Karpas-422 (cell line): ENCODE data around the gene SPRED2. TPM values are rescaled to one million over a fixed set of nuclear protein-coding genes. Genes with fewer than 3 reads are reported as not detected.
A peak's percentile ranks its signal among the peaks of the same experiment; 100 is the strongest.

Experiments
- DNase-seq: peaks from one replicate; pipeline ENCODE4 v3.0.0-alpha.2; 2015
- H2AFZ ChIP-seq: fragments of 200-600 bp; sonication (generic); 2 replicates; pipeline ENCODE4 v1.6.1; 2014; ENCODE audit warnings: antibody characterized with exemption, low read length, mixed read lengths
- H3K27ac ChIP-seq: fragments of 200-600 bp; sonication (generic); 2 replicates; pipeline ENCODE4 v1.5.1; 2014; ENCODE audit warnings: mild to moderate bottlenecking, low read length, moderate library complexity
- H3K27me3 ChIP-seq: fragments of 200-600 bp; sonication (generic); 2 replicates; pipeline ENCODE4 v1.6.1; 2014; ENCODE audit warnings: low read length, mixed read lengths
- H3K36me3 ChIP-seq: fragments of 200-600 bp; sonication (generic); 2 replicates; pipeline ENCODE4 v1.6.1; 2014; ENCODE audit warnings: low read length, mixed read lengths; ENCODE audit not compliant: insufficient read depth
- H3K4me1 ChIP-seq: fragments of 200-600 bp; sonication (generic); 2 replicates; pipeline ENCODE4 v1.6.1; 2014; ENCODE audit warnings: mild to moderate bottlenecking, low read length, mixed read lengths
- H3K4me2 ChIP-seq: fragments of 200-600 bp; sonication (generic); 2 replicates; pipeline ENCODE4 v1.6.1; 2014; ENCODE audit warnings: low read length, low read depth, mild to moderate bottlenecking; ENCODE audit not compliant: poor library complexity, severe bottlenecking
- H3K4me3 ChIP-seq: fragments of 200-600 bp; sonication (generic); 2 replicates; pipeline ENCODE4 v1.5.1; 2014; ENCODE audit warnings: mild to moderate bottlenecking, antibody characterized with exemption, low read length, mixed read lengths
- H3K79me2 ChIP-seq: fragments of 200-600 bp; sonication (generic); 2 replicates; pipeline ENCODE4 v1.6.1; 2014; ENCODE audit warnings: mild to moderate bottlenecking, low read length, mixed read lengths
- H3K9ac ChIP-seq: fragments of 200-600 bp; sonication (generic); 2 replicates; pipeline ENCODE4 v1.6.0; 2014; ENCODE audit warnings: low read length
- H3K9me2 ChIP-seq: fragments of 200-600 bp; sonication (generic), shearing (Covaris generic); replicated peaks from 2 replicates; pipeline ENCODE4 v1.6.0; 2014; ENCODE audit warnings: mild to moderate bottlenecking, low read length, moderate library complexity; ENCODE audit not compliant: insufficient read depth
- H3K9me3 ChIP-seq: fragments of 300-700, 200-600 bp; sonication (generic); 2 replicates; pipeline ENCODE4 v1.6.1; 2014; ENCODE audit warnings: low read length, mixed read lengths
- H4K20me1 ChIP-seq: fragments of 200-600 bp; sonication (generic); 2 replicates; pipeline ENCODE4 v1.6.1; 2014; ENCODE audit warnings: mild to moderate bottlenecking, antibody characterized with exemption, low read length, low read depth; ENCODE audit not compliant: insufficient read depth
- total RNA-seq: library from RNA; depleted of rRNA; stranded (reverse); fragments of >200 nt; shearing (Covaris generic); gene quantifications from 2 replicates; pipeline ENCODE4 v1.2.3, GENCODE V29; 2014; ENCODE audit warnings: low replicate concordance

The SPRED2 gene
- total RNA-seq, 1 experiment from 2014 or later: 11.9 TPM

GRCh38 chr2:65351948-65352595 is 80.3 kb downstream of the SPRED2 start:
- H3K9me2 ChIP-seq: no peaks in the 10 kb centered on the region
- no peak overlapping the region for H2AFZ ChIP-seq
- no peak for DNase-seq
- no peak overlapping the region for H3K4me3 ChIP-seq
- H3K9ac ChIP-seq: no peak overlapping the region
- H3K27me3 ChIP-seq: no peaks in the 10 kb centered on the region; the same call in 1 of the 2 replicates
- H4K20me1 ChIP-seq: peaks cover 84% of the 10 kb centered on the region
- no peak overlapping the region for H3K27ac ChIP-seq
- no peaks in the 10 kb centered on the region for H3K36me3 ChIP-seq
- no peaks in the 10 kb centered on the region for H3K9me3 ChIP-seq
- H3K4me2 ChIP-seq: no peak overlapping the region
- H3K4me1 ChIP-seq: peaks cover 18% of the 10 kb centered on the region
- H3K79me2 ChIP-seq: no peaks in the 10 kb centered on the region

GRCh38 chr2:65351234-65351947 is 81.0 kb downstream of the SPRED2 start:
- Histone ChIP-seq H3K27ac (no peak overlapping the region), H3K4me2 (no peak overlapping the region), H3K79me2 (no peaks in the 10 kb centered on the region)

GRCh38 chr2:65350651-65351056 is 81.7 kb downstream of the SPRED2 start:
- Histone ChIP-seq H3K9ac (no peak overlapping the region), H3K27ac (no peak overlapping the region), H3K9me3 (no peaks in the 10 kb centered on the region), H3K36me3 (no peaks in the 10 kb centered on the region), H3K79me2 (no peaks in the 10 kb centered on the region), H3K4me1 (peaks cover 18% of the 10 kb centered on the region), H3K4me2 (no peak overlapping the region), H2AFZ (no peak overlapping the region), H4K20me1 (peaks cover 84% of the 10 kb centered on the region), H3K4me3 (no peak overlapping the region), H3K27me3 (no peaks in the 10 kb centered on the region; the same call in 1 of the 2 replicates), H3K9me2 (no peaks in the 10 kb centered on the region)
- peak; percentile 70 for DNase-seq

More at GRCh38 chr2:65351234-65351947, 81.0 kb downstream of the SPRED2 start:
- no peaks in the 10 kb centered on the region for H3K9me3 ChIP-seq
- H3K9me2 ChIP-seq: no peaks in the 10 kb centered on the region
- no peak overlapping the region for H2AFZ ChIP-seq
- H3K27me3 ChIP-seq: no peaks in the 10 kb centered on the region; the same call in 1 of the 2 replicates
- peaks cover 84% of the 10 kb centered on the region for H4K20me1 ChIP-seq
- H3K4me1 ChIP-seq: peaks cover 18% of the 10 kb centered on the region
- no peaks in the 10 kb centered on the region for H3K36me3 ChIP-seq
- DNase-seq: no peak
- no peak overlapping the region for H3K4me3 ChIP-seq
- H3K9ac ChIP-seq: no peak overlapping the region

GRCh38 chr2:65349863-65350262 is 82.5 kb downstream of the SPRED2 start:
- Histone ChIP-seq H3K36me3 (no peaks in the 10 kb centered on the region), H2AFZ (no peak overlapping the region), H3K4me1 (peaks cover 18% of the 10 kb centered on the region), H3K9me2 (no peaks in the 10 kb centered on the region), H3K9me3 (no peaks in the 10 kb centered on the region), H3K27ac (no peak overlapping the region), H3K9ac (no peak overlapping the region), H3K27me3 (no peaks in the 10 kb centered on the region; the same call in 1 of the 2 replicates), H3K4me3 (no peak overlapping the region), H3K79me2 (no peaks in the 10 kb centered on the region), H3K4me2 (no peak overlapping the region), H4K20me1 (peaks cover 81% of the 10 kb centered on the region)
- no peak for DNase-seq

- Histone ChIP-seq H2AFZ (no peak overlapping the region), H3K79me2 (no peaks in the 10 kb centered on the region), H4K20me1 (peaks cover 75% of the 10 kb centered on the region), H3K4me1 (peaks cover 18% of the 10 kb centered on the region), H3K9me3 (no peaks in the 10 kb centered on the region), H3K4me3 (no peak overlapping the region), H3K36me3 (no peaks in the 10 kb centered on the region), H3K27ac (no peak overlapping the region), H3K9me2 (no peaks in the 10 kb centered on the region), H3K4me2 (no peak overlapping the region), H3K9ac (no peak overlapping the region), H3K27me3 (no peaks in the 10 kb centered on the region)
- DNase-seq: no peak
Measured at GRCh38 chr2:65347913-65348312, 84.5 kb downstream of the SPRED2 start.

GRCh38 chr2:65345631-65346030 is 86.8 kb downstream of the SPRED2 start:
- no peaks in the 10 kb centered on the region for H3K27me3 ChIP-seq
- no peaks in the 10 kb centered on the region for H3K36me3 ChIP-seq
- no peaks in the 10 kb centered on the region for H3K9me2 ChIP-seq
- H3K4me3 ChIP-seq: no peak overlapping the region
- H3K9ac ChIP-seq: no peak overlapping the region
- H3K79me2 ChIP-seq: no peaks in the 10 kb centered on the region
- no peak for DNase-seq
- no peak overlapping the region for H2AFZ ChIP-seq
- H3K27ac ChIP-seq: no peak overlapping the region
- peaks cover 10% of the 10 kb centered on the region for H3K4me1 ChIP-seq
- no peak overlapping the region for H3K4me2 ChIP-seq
- peaks cover 60% of the 10 kb centered on the region for H4K20me1 ChIP-seq
- no peaks in the 10 kb centered on the region for H3K9me3 ChIP-seq

GRCh38 chr2:65344689-65345088 is 87.7 kb downstream of the SPRED2 start:
- no peak overlapping the region for H2AFZ ChIP-seq
- H3K79me2 ChIP-seq: no peaks in the 10 kb centered on the region
- peaks cover 52% of the 10 kb centered on the region for H4K20me1 ChIP-seq
- H3K9ac ChIP-seq: no peak overlapping the region
- H3K4me3 ChIP-seq: no peak overlapping the region
- H3K4me1 ChIP-seq: peaks cover under 1% of the 10 kb centered on the region
- H3K9me3 ChIP-seq: no peaks in the 10 kb centered on the region
- no peaks in the 10 kb centered on the region for H3K27me3 ChIP-seq
- no peak overlapping the region for H3K4me2 ChIP-seq
- DNase-seq: no peak
- H3K9me2 ChIP-seq: no peaks in the 10 kb centered on the region
- H3K27ac ChIP-seq: no peak overlapping the region
- no peaks in the 10 kb centered on the region for H3K36me3 ChIP-seq

GRCh38 chr2:65344182-65344581 is 88.2 kb downstream of the SPRED2 start:
- Histone ChIP-seq H3K4me2 (no peak overlapping the region), H3K4me1 (no peaks in the 10 kb centered on the region), H3K27me3 (no peaks in the 10 kb centered on the region), H4K20me1 (peaks cover 48% of the 10 kb centered on the region), H3K9ac (no peak overlapping the region), H3K9me2 (no peaks in the 10 kb centered on the region), H3K27ac (no peak overlapping the region), H3K79me2 (no peaks in the 10 kb centered on the region), H3K4me3 (no peak overlapping the region), H2AFZ (no peak overlapping the region), H3K9me3 (no peaks in the 10 kb centered on the region), H3K36me3 (no peaks in the 10 kb centered on the region)
- DNase-seq: no peak
